Measurements from ENCODE around the gene SEMA4D.
"Not testable (repeated sequence)": the region's sequence is repeated elsewhere in the genome, so short reads cannot be mapped to it uniquely, and the experiment has no call there.

Gene SEMA4D

DNA sequence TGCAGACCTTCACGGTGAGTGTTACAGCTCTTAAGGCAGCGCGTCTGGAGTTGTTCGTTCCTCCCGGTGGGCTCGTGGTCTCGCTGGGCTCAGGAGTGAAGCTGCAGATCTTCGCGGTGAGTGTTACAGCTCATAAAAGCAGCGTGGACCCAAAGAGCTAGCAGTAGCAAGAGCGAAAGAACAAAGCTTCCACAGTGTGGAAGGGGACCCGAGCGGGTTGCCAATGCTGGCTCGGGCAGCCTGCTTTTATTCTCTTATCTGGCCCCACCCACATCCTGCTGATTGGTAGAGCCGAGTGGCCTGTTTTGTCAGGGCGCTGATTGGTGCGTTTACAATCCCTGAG lies 18.3 kb downstream of the SEMA4D start:
- DNase-seq, result not testable (repeated sequence)

DNA sequence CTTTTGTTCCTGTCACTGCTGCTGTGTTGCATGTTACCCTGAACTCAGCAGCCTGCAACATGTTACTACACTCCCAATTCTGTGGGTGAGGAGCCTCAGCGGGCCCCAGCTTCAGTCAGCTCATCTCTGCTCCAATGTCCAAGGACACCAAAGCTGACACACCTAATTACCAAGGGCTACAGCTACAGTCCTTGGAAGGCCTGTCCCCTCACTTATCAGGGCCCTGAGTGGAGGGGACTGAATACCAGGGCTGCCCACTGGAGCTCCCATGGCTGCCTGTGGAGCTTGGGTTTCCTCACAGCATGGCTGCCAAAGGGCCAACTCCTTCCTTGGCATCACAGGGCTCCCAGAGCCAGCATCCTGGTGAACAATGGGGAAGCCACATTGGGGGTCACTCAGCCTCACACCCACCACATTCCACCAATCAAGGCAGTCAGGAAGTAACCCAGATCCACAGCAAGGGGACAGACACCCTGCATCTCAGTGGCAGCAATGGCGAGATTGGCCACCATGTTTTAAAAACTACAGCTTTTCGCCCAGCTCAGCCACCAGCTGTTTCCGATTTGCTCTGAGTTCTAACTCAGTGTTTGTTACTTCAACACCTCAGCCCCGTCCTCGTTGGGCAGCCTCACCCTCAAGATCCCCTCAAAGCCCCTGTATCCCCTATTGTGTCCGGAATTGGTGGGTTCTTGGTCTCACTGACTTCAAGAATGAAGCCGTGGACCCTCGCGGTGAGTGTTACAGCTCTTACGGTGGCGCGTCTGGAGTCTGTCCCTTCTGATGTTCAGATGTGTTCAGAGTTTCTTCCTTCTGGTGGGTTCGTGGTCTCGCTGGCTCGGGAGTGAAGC lies 18.9 kb downstream of the SEMA4D start:
- no peak for DNase-seq

DNA sequence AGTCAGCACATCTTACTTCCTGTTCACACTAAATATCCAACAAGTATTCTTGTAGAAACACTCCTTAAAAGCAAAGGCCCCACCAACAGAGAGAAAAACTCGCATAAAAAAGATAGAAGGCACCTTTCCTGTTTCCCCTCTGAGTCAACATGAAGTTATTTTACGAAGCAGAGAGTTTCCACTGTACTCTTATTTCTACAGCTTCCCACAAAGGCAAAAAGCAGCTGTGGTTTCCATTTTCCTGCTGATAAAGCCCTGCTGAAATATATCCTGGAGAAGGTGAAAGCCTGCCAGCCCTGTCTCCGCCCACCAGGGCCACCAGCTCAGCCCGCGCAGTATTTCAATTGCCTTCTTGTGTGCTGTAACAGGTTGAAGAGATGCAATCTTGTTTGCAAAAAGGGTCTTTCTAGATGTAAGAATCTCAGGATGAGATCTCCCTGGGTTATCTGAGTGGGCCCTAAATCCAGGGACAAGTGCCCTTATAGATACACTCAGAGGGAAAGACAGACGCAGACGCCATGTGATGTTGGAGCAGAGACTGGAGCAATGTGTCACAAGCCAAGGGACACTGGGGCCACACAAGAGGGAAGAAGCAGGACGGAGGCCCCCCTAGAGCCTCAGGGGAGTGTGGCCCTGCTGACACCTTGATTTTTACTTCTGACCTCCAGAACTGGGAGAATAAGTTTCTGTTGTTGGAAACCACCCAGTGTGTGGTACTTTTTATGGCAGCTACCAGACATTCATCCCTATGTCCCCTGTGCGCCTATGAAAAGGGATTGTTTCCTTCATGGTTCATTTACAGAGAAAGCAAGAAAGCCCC lies 19.9 kb downstream of the SEMA4D start:
- DNase-seq, result no peak

DNA sequence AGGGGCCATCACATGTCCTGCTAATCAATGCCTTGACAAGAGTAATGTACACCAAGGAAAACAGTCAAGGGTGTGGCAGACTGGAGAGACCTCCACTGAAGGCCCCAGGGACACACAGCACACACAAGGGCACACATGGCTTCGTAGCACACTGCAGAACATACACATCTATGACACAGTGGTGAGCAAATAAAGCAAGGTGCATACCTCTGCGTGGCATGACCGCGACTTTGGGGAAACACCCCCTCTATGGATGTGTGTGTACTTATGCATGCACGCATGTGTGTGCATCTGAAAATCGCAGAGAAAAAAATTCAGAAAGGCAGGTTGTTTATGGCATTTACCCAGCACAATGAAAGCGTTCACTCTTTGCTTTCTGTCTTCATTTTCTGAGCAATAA lies 20.5 kb downstream of the SEMA4D start:
- no peak for DNase-seq

DNA sequence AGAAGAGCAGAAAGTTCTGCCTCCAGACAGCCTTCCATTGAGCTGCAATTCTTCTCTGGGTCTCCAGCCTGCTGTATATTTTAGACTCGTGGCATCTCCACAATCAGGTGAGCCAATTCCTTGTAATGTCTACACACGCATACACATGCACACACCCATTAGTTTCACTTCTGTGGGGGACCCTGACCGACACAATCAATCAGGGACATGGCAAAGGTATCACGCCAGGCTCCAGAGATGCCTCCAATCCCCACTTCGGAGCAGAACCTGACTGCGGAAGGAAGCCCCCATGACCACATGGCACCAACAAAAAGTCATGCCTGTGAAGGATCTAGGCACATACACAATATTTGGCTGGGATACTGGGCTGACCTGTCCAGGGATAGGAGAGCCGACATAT lies 21.4 kb downstream of the SEMA4D start:
- DNase-seq, result no peak

DNA sequence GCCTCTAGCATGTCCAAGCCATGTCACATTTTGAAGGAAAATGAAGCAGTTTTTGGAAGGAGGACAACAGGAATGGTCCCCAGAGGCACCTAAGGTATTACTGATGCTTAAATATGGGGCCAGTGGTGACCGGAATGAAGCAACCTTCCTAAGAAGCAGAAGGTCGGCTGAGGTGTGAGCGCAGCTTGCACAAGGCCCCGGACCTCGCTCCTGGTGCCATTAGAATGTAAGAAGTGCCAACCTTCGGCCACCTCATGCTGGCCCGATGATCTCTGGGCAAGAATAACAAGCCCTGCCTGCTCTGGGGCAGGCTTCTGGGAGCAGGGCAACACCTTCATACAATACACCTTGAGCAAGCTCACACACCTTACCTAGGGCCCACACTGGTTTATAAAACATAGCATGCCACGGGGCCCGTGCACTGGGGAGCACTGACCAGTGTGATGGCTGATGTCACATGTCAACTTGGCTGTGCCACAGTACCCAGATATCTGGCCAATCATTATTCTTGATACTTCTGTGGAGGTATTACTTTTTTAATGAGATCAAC lies 21.9 kb downstream of the SEMA4D start:
- DNase-seq, result no peak

DNA sequence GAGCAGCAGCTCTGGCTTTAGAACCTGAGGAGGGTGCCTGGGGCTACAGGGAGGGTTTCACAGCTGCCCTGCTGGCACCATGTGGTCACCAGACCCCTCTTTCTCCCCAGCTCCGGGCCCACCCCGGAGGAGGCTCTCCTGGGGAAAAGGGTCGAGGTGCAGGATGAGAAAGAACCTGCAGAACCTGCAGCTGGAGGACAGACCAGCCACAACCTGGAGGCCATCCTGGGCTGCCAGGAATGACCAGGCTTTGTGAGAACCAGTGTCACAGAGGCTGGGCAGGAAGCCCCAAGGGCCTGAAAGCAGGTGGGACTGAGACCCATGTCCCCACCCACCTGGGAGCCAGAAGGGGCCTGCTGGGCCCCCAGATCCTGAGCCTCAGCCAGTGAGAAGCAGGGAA lies 23.0 kb downstream of the SEMA4D start:
- no peak for DNase-seq

DNA sequence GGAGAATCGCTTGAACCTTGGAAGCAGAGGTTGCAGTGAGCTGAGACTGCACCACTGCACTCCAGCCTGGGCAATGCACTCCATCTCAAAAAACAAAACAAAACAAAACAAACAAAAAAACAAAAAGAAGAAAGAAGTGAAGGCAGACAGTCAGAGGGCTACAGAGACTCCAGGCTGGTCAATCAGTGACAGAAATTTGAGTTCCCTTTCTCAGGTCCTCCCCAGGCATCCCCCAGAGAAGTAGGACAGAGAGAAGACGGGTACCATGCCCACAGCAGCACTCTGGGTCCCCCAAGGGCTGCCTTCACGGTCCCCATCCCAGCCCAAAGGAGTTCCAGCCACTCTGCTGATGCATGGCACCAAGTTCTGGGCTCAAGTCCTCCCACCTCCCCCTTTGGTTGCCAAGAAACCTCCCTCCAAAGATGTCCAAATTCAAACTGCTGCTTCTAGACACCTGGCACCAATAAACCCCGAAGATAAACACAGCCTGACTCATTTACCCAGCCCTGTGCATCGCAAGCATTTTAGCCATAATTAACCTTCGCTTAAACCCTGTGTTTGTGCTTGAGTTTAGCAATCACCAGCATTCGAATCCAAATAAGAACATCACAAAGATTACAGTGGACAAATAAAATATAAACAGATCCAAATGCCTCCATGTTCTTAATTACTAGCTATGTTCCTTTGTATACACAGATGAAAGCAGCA lies 24.0 kb downstream of the SEMA4D start:
- no peak for DNase-seq

DNA sequence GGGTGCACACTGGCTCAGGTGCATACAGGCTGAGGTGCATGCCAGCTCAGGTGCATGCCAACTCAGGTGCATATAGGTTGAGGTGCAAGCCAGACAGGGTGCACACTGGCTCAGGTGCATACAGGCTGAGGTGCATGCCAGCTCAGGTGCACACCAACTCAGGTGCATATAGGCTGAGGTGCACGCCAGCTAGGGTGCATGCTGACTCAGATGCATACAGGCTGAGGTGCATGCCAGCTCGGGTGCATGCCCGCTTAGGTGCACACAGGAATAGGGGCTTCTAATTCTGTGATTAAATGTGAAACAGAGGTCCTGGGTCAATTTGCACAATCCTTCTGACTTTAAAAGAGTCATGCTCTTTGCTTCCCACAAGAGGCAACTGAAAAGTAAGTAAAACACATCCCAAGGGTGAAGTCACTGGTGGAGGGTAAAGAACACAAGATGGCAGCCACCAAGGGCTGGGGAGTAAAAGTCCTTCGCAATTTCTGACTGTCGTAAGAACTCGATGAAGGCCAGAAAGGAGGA lies 26.1 kb downstream of the SEMA4D start:
- not testable (repeated sequence) for DNase-seq

DNA sequence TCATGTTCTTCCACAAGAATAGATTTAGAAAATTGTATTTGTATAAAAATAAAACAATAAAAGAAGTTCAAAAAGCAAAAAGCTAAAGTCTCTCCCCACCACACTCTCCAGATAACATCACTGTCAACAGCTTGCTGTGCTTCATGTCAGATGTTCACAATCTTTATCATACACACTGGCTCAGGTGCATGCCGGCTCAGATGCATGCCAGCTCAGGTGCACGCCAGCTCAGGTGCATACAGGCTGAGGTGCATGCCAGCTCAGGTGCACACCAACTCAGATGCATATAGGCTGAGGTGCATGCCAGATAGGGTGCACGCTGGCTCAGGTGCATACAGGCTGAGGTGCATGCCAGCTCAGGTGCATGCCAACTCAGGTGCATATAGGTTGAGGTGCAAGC lies 26.5 kb downstream of the SEMA4D start:
- DNase-seq, result no peak

DNA sequence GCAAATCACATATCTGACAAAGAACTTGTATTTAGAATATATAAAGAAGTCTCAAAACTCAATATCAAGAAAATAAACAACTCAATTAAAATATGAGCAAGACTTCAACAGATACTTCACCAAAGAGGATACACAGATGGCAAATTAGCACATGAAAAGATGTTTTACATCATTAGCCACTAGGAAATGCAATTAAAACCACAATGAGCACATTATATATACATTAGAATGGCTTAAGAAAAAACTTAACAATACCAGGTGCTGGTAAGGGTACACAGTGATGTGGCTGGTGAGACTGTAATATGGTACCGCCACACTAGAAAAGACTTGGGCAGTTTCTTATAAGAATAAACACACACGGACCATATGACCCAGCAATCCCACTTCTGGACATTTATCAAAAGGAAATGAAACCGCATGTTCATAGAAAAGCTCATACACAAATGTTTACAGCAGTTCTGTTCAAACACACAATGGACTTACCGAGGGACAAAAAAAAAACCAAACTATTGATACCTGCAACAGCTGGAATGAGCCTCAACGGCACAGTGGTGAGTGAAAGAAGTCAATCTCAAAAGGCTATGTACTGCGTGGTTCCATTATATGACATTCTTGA lies 27.6 kb downstream of the SEMA4D start:
- no peak for DNase-seq

DNA sequence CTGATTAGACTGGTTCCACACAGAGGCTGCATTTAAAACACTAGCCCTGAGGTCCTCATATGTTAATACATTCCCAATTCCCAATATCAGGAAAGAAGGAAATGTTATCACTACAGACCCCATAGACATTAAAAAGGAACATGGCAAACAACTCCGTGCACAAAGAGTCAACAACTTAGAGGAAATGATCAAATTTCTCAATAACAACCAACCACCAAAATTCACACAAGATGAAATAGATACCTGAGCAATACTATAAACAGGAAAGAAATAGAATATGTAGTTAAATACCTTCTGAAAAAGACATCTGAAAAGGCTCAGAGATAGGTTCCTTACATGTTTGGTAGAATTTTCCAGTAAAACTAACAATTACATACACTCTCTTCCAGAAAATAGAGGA lies 28.9 kb downstream of the SEMA4D start:
- DNase-seq, result no peak

DNA sequence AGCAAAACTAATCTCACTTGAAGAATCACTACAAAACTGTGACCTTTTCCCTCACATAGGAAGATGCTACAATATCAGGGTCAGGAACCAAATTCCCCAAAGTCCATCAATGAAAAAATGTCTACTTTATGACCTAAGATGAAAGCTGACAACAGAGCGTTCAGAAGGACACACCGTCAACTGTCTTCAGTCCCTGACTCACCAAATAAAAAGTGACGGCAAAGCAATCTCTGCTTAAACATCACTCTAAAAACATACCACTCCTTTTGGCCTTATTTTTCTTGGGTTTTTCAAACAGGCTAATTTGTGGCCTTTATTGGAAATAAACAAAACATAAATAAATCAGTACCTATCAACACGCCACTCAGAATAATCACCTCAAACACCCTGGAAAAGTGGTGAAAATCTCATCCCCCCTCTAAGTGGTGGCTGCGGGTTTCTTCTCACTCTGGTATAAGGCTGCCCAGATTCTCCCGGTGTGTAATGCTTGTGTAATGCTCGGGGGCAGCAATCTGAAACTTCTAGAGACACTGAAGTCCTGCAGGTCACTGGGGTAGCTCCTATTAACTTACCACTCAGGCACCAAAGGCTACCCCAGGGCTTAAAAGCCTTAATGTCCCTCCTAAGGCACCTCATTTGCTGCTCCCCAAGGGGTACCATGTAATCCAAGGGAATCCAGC lies 29.5 kb downstream of the SEMA4D start:
- no peak for DNase-seq

DNA sequence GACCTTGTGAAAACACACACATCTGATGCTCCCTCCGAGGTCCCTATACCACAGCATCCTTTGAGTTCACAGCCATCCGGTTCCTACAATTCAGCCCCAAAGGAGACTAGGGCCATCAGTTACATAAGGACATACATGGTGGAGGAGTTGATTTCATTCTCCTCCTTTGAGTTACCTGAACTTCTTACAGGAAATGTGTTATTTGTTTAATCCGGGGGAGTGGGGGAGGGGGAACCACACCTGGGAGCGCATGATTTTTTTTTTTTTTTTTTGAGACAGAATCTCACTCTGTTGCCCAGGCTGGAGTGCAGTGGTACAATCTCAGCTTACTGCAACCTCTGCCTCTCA lies 30.7 kb downstream of the SEMA4D start:
- DNase-seq, result no peak

DNA sequence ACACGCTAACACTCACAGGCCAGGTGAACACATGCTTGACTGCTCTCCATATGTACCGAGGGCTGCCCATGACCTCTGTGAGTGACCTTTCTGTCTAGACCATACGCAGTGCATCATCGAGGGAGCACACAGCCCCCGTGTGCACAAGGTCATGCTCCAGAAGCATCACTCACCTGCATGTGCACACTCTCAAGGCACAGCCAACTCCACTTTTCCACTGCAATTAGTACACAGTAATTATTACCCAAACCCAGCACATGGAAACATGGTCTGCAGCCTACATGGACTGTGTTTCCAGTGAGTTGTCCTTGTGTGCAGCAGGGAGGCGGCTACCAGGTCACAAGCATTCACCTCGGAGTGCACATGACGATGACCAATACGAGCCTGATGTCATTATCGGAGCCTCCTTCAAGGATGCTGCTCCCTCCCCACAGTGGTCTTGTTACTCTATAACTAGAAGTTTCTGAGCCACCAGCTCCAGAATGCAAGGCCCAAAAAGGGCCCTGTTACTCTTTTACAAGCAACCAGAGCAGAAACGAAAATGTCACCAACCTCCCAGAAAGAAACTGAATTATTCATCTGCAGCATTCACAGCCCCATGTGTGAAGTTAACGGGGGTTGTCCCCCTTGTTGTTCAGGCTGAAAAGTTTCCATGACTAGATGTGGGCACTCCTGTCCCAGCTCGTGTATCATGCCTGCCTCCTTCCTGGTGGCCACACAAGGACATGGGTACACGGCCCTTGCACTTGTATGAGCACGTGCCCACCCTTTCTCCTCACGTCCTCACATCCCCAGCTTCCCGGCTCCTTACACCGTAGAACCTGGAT lies 31.2 kb downstream of the SEMA4D start:
- DNase-seq, result no peak

DNA sequence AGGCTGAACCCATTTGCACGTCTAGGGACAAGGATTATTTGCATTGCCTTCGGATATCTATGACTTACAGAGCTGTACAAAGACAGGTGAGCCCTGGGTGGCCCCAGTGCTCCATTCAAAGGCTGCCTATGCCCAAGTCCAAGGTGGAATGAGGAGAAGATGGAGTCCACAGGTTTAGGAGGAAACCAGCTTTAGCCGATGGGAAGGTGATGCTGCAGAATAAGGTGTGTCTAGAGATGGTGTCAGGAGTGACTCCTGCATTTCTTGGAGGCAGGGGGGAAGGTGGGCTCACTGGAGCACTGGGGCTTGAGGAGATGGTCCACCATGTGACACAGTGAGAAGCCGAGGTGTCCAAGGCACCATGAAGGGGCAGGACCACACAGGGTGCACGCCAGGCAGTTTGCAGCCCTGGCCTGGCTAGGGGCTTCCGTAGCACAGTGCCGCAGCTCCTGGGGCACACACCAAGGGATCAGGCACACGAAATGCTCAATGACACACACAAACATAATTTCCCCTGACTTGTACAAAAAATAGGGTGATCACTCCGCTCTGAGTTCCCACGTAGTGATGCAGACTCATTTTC lies 32.1 kb downstream of the SEMA4D start:
- DNase-seq, result no peak

DNA sequence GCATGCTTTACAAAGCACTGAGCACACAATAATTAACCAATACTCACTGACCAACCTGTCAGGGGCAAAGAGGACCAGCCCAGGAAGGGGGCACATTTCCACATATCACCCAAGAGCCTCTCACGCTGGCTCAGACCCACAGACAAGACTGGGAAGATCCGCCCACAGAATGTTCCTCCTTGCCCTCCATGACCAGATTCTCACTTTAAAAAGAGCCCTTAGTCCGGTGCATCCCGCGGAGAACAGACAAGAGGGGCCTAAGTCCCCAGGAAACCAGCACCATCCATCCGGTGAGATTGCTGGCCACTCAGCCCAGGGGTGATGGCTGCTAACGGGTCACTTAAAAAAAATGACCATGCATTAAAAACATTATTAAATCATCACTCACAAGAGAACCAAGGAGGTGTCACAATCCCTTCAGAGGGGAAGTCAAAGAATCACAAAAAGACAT lies 32.9 kb downstream of the SEMA4D start:
- no peak for DNase-seq

DNA sequence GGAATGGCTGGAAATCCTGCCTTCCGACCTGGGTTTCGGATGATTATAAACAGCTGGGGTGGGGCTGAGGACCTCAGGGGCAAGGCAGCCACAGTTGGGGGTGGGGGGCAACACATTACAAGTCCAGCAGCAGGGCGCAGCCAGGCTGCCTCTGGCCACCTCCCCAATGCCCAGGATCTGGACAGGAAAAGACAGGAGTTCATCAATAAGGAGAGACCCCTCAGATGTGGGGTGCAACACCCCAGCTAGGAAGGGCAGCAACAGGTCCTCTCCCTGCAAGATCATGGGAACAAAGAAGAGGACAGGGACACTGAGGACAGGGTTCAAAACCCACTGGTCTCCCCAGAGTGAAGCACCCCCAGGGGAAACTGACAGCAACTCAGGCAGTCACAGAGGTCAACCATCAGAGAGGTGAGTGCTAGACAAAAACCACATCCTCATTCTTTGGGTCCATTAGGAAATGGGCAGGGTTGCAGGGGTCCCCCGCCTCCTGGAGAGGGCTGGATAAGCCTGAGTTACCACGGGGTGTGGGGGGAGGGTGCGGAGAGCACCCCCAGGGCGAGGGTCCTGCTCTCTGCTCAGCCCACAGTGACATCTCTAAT lies 33.5 kb downstream of the SEMA4D start:
- DNase-seq, result no peak

DNA sequence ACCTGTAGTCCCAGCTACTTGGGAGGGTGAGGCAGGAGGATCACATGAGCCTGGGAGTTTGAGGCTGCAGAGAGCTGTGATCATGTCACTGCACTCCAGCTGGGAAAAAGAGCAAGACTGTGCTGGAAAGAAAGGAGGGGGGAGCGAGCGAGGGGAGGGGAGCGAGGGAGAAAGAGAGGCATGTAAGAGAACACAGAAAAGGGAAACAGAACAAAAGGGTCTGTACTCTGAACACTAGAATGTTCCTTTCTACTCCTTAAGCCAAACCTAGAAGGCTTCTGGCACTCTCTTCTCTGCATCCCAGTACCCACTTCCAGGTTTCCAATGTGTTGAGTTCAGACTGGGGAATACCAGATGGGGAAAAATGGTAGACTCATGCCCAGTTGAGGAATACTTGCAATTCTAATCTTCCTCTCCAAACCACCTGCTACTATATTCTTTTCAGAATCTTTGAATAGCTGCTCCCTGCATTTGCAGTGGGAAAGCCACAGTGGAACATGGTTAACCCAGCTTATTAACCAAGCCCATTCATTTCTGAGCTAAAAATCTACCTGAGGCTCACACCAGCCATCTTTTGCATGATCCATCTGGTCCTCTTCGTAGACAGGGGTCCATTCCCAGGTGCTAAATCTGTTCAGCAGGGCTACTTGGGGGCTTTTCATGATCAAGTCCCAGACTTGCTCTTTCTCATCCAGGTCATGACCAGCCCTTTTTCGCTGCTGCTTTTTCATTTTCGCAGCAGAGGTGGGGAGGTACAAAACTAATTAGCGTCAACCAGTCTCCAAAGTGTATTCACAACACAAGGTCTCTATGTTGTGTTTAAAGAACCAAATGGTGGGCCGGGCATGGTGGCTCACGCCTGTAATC lies 34.9 kb downstream of the SEMA4D start:
- no peak for DNase-seq
